Mucosa of stomach (tissue), 1 donor: ENCODE results near the gene TRIM3.

Source experiments
- H3K27me3 ChIP-seq: one replicate; pipeline ENCODE4 v1.7.0; 2013; ENCODE audit warnings: mild to moderate bottlenecking, low read length; ENCODE audit not compliant: control insufficient read depth, insufficient read depth
- H3K36me3 ChIP-seq: one replicate; pipeline ENCODE4 v1.7.0; 2013; ENCODE audit warnings: low read length; ENCODE audit not compliant: control insufficient read depth, insufficient read depth
- H3K4me1 ChIP-seq: one replicate; pipeline ENCODE4 v1.7.0; 2013; ENCODE audit warnings: mild to moderate bottlenecking, low read length; ENCODE audit not compliant: control insufficient read depth, insufficient read depth
- H3K4me3 ChIP-seq: one replicate; pipeline ENCODE4 v1.7.0; 2013; ENCODE audit warnings: low read length
- H3K9ac ChIP-seq: one replicate; pipeline ENCODE4 v1.7.0; 2013; ENCODE audit warnings: mild to moderate bottlenecking, low read length, moderate library complexity
- H3K9me3 ChIP-seq: one replicate; pipeline ENCODE4 v1.7.0; 2013; ENCODE audit warnings: mild to moderate bottlenecking, low read length, moderate library complexity; ENCODE audit not compliant: control insufficient read depth
- donor health status: Pancreatic carcinoma.

The TRIM3 gene

DNA sequence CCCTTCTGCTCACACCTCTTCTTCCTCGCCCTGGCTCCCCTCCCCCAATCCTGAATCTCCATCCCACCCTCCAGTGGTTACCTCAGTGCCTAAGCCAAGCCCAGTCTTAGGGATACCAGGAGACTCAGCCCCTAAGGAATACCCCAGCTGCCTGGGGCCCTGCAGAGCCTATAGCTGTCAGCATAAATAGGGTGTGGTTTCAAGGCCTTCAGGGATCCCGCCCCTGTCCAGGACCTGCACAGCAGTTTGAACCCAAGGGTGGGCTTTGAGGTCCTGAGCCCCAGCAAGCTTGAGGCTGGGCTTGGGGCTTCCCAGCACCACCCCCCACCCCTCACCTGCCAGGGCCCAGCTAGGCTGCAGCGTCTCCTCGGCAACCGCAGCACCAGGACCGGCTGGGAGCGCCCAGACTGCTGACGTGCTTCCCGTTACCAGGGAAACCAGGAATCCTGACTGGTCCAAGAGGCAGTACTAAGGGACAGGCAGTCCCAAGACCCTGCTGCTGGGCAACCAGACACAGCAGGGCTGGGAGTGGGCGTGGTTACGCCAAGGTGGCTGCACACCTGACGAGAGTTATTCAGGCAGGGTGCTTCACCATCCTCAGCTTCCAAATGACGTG, 68.6 kb downstream of the TRIM3 start:
- no peaks in the 10 kb centered on the region for H3K36me3 ChIP-seq
- H3K27me3 ChIP-seq: no peaks in the 10 kb centered on the region
- no peaks in the 10 kb centered on the region for H3K9me3 ChIP-seq
- H3K4me3 ChIP-seq: no peak overlapping the region
- H3K4me1 ChIP-seq: no peaks in the 10 kb centered on the region
- H3K9ac ChIP-seq: peak overlapping the region; percentile 28

DNA sequence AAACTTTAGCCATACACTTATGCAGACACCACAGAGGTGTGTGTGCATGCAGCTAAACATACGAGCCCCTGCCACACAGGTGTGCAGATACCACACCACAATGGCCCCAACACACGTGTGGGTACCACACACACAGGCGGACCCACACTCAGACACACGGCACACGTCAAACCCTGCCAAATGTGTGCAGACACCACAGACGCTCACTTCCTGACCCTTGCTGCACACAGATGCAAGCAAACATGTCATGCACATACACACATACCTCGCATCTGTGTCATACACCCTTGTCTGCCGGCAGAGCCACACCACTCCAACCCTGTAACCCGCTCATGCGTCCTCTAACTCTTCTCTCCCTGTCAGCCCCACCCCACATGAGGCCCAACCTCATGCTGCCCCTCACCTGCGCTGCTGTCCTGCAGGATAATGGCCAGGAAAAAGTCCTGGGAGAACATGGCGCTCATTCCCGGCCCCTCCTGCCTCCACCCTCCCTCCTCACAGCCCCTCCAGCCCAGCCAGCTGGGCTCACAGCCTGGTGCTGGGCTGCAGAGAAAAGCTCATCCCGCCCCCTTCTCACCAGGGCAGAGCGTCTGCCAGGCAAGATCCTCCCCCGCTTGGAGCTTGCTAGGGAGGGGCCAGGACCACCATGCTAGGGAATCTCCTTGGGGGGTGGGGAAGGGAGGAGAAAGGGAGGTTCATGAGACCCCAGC, 69.2 kb downstream of the TRIM3 start:
- Histone ChIP-seq H3K9me3 (no peaks in the 10 kb centered on the region), H3K4me1 (no peaks in the 10 kb centered on the region), H3K36me3 (no peaks in the 10 kb centered on the region), H3K27me3 (no peaks in the 10 kb centered on the region), H3K4me3 (no peak overlapping the region), H3K9ac (no peak overlapping the region)

GRCh38 chr11:6403539-6403938, 70.2 kb downstream of the TRIM3 start:
- Histone ChIP-seq H3K4me1 (no peaks in the 10 kb centered on the region), H3K27me3 (no peaks in the 10 kb centered on the region), H3K9me3 (no peaks in the 10 kb centered on the region), H3K9ac (no peak overlapping the region), H3K4me3 (no peak overlapping the region), H3K36me3 (no peaks in the 10 kb centered on the region)

- Histone ChIP-seq H3K36me3 (no peaks in the 10 kb centered on the region), H3K9me3 (no peaks in the 10 kb centered on the region), H3K9ac (no peak overlapping the region), H3K27me3 (no peaks in the 10 kb centered on the region), H3K4me1 (no peaks in the 10 kb centered on the region), H3K4me3 (no peak overlapping the region)
Measured at GRCh38 chr11:6402561-6402981, 71.2 kb downstream of the TRIM3 start.

DNA sequence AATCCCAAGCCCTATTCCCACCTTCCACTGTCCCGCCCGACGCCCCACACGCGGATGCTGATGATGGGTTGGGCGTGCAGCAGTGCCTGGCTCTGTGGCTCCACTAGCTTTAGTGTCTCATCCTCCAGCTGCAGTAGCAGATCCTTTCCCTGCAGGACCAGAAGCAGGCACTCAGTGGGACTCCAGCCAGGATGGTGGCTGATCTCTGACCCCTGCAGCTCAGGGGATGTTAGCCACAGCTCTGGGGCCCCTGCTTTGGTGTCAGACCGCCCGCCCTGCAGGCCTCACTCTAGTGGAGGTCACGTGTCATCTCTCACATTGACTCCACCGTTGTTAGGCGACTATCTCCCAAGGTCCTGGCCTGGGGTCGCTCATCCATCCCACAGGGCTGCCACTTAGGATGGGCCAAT, 71.7 kb downstream of the TRIM3 start:
- H3K27me3 ChIP-seq: no peaks in the 10 kb centered on the region
- no peaks in the 10 kb centered on the region for H3K9me3 ChIP-seq
- no peak overlapping the region for H3K4me3 ChIP-seq
- H3K36me3 ChIP-seq: no peaks in the 10 kb centered on the region
- H3K4me1 ChIP-seq: no peaks in the 10 kb centered on the region
- H3K9ac ChIP-seq: no peak overlapping the region

DNA sequence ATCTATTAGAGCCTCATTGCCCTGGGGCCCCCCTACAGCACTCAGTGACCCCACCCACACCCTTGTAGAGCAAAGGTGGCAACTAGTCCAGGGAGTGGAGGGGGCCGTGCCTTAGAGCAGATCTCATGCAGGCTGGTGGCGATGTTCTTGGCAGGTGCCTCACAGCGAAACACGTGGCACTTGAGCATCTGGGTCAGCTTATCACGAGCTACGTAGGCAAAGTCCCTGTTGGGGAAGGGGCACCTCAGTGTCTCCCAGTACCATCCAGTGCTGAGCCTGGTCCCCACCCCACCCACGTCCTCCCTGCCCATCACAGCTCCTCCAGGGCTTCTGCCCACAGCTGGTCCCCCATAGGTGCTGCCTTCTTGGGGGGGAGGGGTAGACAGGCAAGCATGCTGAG, 72.3 kb downstream of the TRIM3 start:
- no peak overlapping the region for H3K9ac ChIP-seq
- H3K36me3 ChIP-seq: no peaks in the 10 kb centered on the region
- no peaks in the 10 kb centered on the region for H3K4me1 ChIP-seq

DNA sequence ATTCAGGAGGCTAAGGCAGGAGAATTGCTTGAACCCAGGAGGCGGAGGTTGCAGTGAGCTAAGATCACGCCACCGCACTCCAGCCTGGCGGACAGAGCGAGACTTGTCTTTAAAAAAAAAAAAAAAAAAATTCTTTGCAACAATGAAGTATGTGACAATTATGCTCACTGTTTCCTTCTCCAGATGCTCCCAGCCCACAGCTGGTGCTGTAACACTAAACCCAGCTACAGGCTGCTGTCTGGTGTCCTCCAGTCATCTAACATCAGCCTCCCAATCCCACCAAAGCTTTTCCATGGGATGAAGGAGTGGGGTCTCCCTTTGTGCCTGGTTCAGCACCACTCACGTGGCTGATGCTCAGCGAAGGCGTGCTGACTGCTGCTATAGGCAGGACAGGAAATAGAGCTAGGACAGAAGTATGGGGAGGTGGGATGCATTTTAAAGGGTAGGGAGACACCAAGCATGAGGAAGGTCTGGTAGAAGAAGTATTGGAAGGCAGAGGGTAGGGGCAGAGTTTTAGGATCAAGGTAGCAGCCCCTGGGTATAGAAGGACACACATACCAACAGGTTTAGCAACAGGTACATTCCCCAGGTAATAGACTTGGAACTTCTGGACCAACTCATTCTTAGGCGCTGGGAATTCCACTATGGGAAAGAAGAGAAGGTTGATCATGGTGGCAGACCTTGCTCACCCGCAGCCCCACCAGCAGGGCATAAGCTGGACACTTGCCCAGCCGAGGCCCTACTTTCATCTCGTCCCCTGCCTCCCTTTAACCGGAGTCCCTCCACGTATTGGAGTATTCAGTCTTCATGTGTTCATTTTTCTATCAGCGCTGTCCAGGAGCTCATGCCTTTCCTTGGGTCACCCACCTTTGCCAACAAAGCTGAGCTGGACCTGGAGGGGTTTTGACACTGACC, 73.1 kb downstream of the TRIM3 start:
- Histone ChIP-seq H3K4me3 (no peak overlapping the region), H3K36me3 (no peaks in the 10 kb centered on the region), H3K4me1 (no peaks in the 10 kb centered on the region), H3K27me3 (no peaks in the 10 kb centered on the region), H3K9ac (no peak overlapping the region), H3K9me3 (no peaks in the 10 kb centered on the region)

More for the DNA sequence above, 72.3 kb downstream of the TRIM3 start:
- Histone ChIP-seq H3K4me3 (no peak overlapping the region), H3K9me3 (no peaks in the 10 kb centered on the region), H3K27me3 (no peaks in the 10 kb centered on the region)
